ENCODE measurements around the gene NKX6-1. TPM values are rescaled to one million over a fixed set of nuclear protein-coding genes. Genes with fewer than 3 reads are reported as not detected.

The NKX6-1 gene
- total RNA-seq, 1 experiment from 2014 or later = 3.3 TPM

GRCh38 chr4:84495794-84496261 is 3.3 kb downstream of the NKX6-1 start:
- Histone ChIP-seq H3K4me1 (replicated peaks) (peaks cover 14% of the 10 kb centered on the region), H3K27ac (no peak overlapping the region), H3K27me3 (replicated peaks) (no peaks in the 10 kb centered on the region), H3K4me3 (no peak overlapping the region), H3K36me3 (peaks cover 29% of the 10 kb centered on the region), H3K9me3 (replicated peaks) (0 out of 2 replicates have a peak, but pooled peaks cover 3% of the 10 kb centered on the region)
- DNase-seq (ENCODE audit: low read depth in 1 of 2, low spot score in 2 of 2) = no peak

- H3K9me3 ChIP-seq (replicated peaks) = 0 out of 2 replicates have a peak, but pooled peaks cover 3% of the 10 kb centered on the region
- H3K36me3 ChIP-seq = peaks cover 29% of the 10 kb centered on the region
- no peak overlapping the region for H3K4me3 ChIP-seq
- H3K27me3 ChIP-seq (replicated peaks) = no peaks in the 10 kb centered on the region
- no peak overlapping the region for H3K27ac ChIP-seq
- peaks cover 14% of the 10 kb centered on the region for H3K4me1 ChIP-seq (replicated peaks)
- DNase-seq (ENCODE audit: low read depth in 1 of 2, low spot score in 2 of 2) = no peak
Observed at GRCh38 chr4:84495118-84495793, 3.8 kb downstream of the NKX6-1 start.

GRCh38 chr4:84494531-84494930 is 4.6 kb downstream of the NKX6-1 start:
- peaks cover 11% of the 10 kb centered on the region for H3K4me1 ChIP-seq (replicated peaks)
- no peaks in the 10 kb centered on the region for H3K27me3 ChIP-seq (replicated peaks)
- no peak for DNase-seq (ENCODE audit: low read depth in 1 of 2, low spot score in 2 of 2)
- H3K4me3 ChIP-seq = no peak overlapping the region
- peaks cover 29% of the 10 kb centered on the region for H3K36me3 ChIP-seq
- H3K27ac ChIP-seq = no peak overlapping the region
- H3K9me3 ChIP-seq (replicated peaks) = 0 out of 2 replicates have a peak, but pooled peaks cover 3% of the 10 kb centered on the region

- no peaks in the 10 kb centered on the region for H3K27me3 ChIP-seq (replicated peaks)
- 0 out of 2 replicates have a peak, but pooled peaks cover 3% of the 10 kb centered on the region for H3K9me3 ChIP-seq (replicated peaks)
- peaks cover 11% of the 10 kb centered on the region for H3K4me1 ChIP-seq (replicated peaks)
- peaks cover 29% of the 10 kb centered on the region for H3K36me3 ChIP-seq
- H3K27ac ChIP-seq = no peak overlapping the region
- DNase-seq (ENCODE audit: low read depth in 1 of 2, low spot score in 2 of 2) = no peak
- H3K4me3 ChIP-seq = no peak overlapping the region
Observed at GRCh38 chr4:84494076-84494475, 5.0 kb downstream of the NKX6-1 start.

- Histone ChIP-seq H3K9me3 (replicated peaks) (0 out of 2 replicates have a peak, but pooled peaks cover 3% of the 10 kb centered on the region), H3K27ac (no peak overlapping the region), H3K27me3 (replicated peaks) (no peaks in the 10 kb centered on the region), H3K4me1 (replicated peaks) (peaks cover 11% of the 10 kb centered on the region), H3K4me3 (no peak overlapping the region), H3K36me3 (peaks cover 29% of the 10 kb centered on the region)
- no peak for DNase-seq (ENCODE audit: low read depth in 1 of 2, low spot score in 2 of 2)
Observed at GRCh38 chr4:84493092-84493850, 5.8 kb downstream of the NKX6-1 start.

GRCh38 chr4:84492737-84493091 is 6.4 kb downstream of the NKX6-1 start:
- Histone ChIP-seq H3K36me3 (peaks cover 29% of the 10 kb centered on the region), H3K4me1 (replicated peaks) (peaks cover 11% of the 10 kb centered on the region), H3K27ac (no peak overlapping the region), H3K4me3 (no peak overlapping the region), H3K27me3 (replicated peaks) (no peaks in the 10 kb centered on the region), H3K9me3 (replicated peaks) (0 out of 2 replicates have a peak, but pooled peaks cover 2% of the 10 kb centered on the region)
- DNase-seq (ENCODE audit: low read depth in 1 of 2, low spot score in 2 of 2) = no peak

GRCh38 chr4:84492290-84492689 is 6.8 kb downstream of the NKX6-1 start:
- Histone ChIP-seq H3K36me3 (peaks cover 24% of the 10 kb centered on the region), H3K27ac (no peak overlapping the region), H3K4me3 (no peak overlapping the region), H3K27me3 (replicated peaks) (no peaks in the 10 kb centered on the region), H3K9me3 (replicated peaks) (no peaks in the 10 kb centered on the region), H3K4me1 (replicated peaks) (peaks cover 8% of the 10 kb centered on the region)
- DNase-seq (ENCODE audit: low read depth in 1 of 2, low spot score in 2 of 2) = no peak

GRCh38 chr4:84491481-84491880 is 7.6 kb downstream of the NKX6-1 start:
- no peak for DNase-seq (ENCODE audit: low read depth in 1 of 2, low spot score in 2 of 2)
- Histone ChIP-seq H3K27me3 (replicated peaks) (no peaks in the 10 kb centered on the region), H3K27ac (no peak overlapping the region), H3K4me3 (no peak overlapping the region), H3K4me1 (replicated peaks) (peaks cover under 1% of the 10 kb centered on the region; the same call in 1 of the 2 replicates), H3K9me3 (replicated peaks) (no peaks in the 10 kb centered on the region), H3K36me3 (peaks cover 21% of the 10 kb centered on the region)

GRCh38 chr4:84490663-84491062 is 8.4 kb downstream of the NKX6-1 start:
- DNase-seq (ENCODE audit: low read depth in 1 of 2, low spot score in 2 of 2) = no peak
- Histone ChIP-seq H3K4me1 (replicated peaks) (no peaks in the 10 kb centered on the region), H3K27me3 (replicated peaks) (no peaks in the 10 kb centered on the region), H3K36me3 (peaks cover 21% of the 10 kb centered on the region), H3K27ac (no peak overlapping the region), H3K9me3 (replicated peaks) (no peaks in the 10 kb centered on the region), H3K4me3 (no peak overlapping the region)

- H3K4me3 ChIP-seq = no peak overlapping the region
- H3K4me1 ChIP-seq (replicated peaks) = no peaks in the 10 kb centered on the region
- DNase-seq (ENCODE audit: low read depth in 1 of 2, low spot score in 2 of 2) = no peak
- no peaks in the 10 kb centered on the region for H3K36me3 ChIP-seq
- no peak overlapping the region for H3K27ac ChIP-seq
- H3K9me3 ChIP-seq (replicated peaks) = no peaks in the 10 kb centered on the region
- no peaks in the 10 kb centered on the region for H3K27me3 ChIP-seq (replicated peaks)
Observed at GRCh38 chr4:84484236-84484635, 14.9 kb downstream of the NKX6-1 start.

- no peak overlapping the region for H3K27ac ChIP-seq
- no peaks in the 10 kb centered on the region for H3K4me1 ChIP-seq (replicated peaks)
- no peaks in the 10 kb centered on the region for H3K27me3 ChIP-seq (replicated peaks)
- DNase-seq (ENCODE audit: low read depth in 1 of 2, low spot score in 2 of 2) = no peak
- H3K9me3 ChIP-seq (replicated peaks) = no peaks in the 10 kb centered on the region
- H3K4me3 ChIP-seq = no peak overlapping the region
- no peaks in the 10 kb centered on the region for H3K36me3 ChIP-seq
Observed at GRCh38 chr4:84483688-84484087, 15.4 kb downstream of the NKX6-1 start.

- H3K9me3 ChIP-seq (replicated peaks) = no peaks in the 10 kb centered on the region
- H3K4me3 ChIP-seq = no peak overlapping the region
- H3K36me3 ChIP-seq = no peaks in the 10 kb centered on the region
- H3K27ac ChIP-seq = no peak overlapping the region
- DNase-seq (ENCODE audit: low read depth in 1 of 2, low spot score in 2 of 2) = no peak
- no peaks in the 10 kb centered on the region for H3K27me3 ChIP-seq (replicated peaks)
- H3K4me1 ChIP-seq (replicated peaks) = no peaks in the 10 kb centered on the region
Observed at GRCh38 chr4:84482564-84483563, 16.2 kb downstream of the NKX6-1 start.

- Histone ChIP-seq H3K27me3 (replicated peaks) (no peaks in the 10 kb centered on the region), H3K9me3 (replicated peaks) (no peaks in the 10 kb centered on the region), H3K27ac (no peak overlapping the region), H3K4me3 (no peak overlapping the region), H3K36me3 (no peaks in the 10 kb centered on the region), H3K4me1 (replicated peaks) (no peaks in the 10 kb centered on the region)
- no peak for DNase-seq (ENCODE audit: low read depth in 1 of 2, low spot score in 2 of 2)
Observed at GRCh38 chr4:84481860-84482245, 17.2 kb downstream of the NKX6-1 start.
